ENCODE measurements around the gene ARHGAP24. TPM values are rescaled to one million over a fixed set of nuclear protein-coding genes. Genes with fewer than 3 reads are reported as not detected.

Gene ARHGAP24
- total and polyA plus RNA-seq, 2 of the 13 experiments (the other 11 are each of a cell fraction or from before 2014, with no cell fraction given) = 0.07 to 0.55 TPM

DNA sequence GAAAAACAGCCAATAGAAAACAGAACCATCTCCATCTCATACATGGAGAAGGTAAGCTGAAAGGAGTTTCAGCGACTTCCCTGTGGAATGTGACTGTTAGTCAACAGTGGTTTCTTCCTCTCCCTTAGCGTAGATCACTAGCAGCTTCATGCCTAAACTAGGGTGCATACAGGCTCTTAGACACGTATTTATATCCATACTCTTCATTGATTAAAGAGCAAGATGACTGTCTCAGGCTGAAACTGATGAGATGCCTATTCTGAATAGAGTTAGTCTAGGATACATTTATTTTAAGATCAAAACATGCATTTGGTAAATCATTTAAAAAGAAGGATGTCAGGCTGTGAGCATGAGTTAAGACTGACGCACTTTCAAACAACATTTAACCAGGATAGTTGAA, 423.3 kb downstream of the ARHGAP24 start:
- Histone ChIP-seq H3K4me3 (replicated peaks in 1 of 3; ENCODE audit: insufficient read depth in 1 of 3, low read depth in 2 of 3, low read length in 3 of 3) (no peak overlapping the region), H3K9me3 (ENCODE audit: low read length) (no peaks in the 10 kb centered on the region), H3K4me1 (ENCODE audit: insufficient read depth, low read length) (no peaks in the 10 kb centered on the region), H3K9ac (ENCODE audit: insufficient read depth, low read depth, low read length) (no peak overlapping the region), H3K79me2 (ENCODE audit: insufficient read depth, low read length) (no peaks in the 10 kb centered on the region), H3K27ac (ENCODE audit: extremely low read length, insufficient read depth, low read length) (no peak overlapping the region), H4K20me1 (ENCODE audit: insufficient read depth, low read length) (no peaks in the 10 kb centered on the region), H2AFZ (ENCODE audit: low read length) (no peak overlapping the region), H3K36me3 (replicated peaks in 1 of 2; ENCODE audit: control insufficient read depth in 1 of 2, insufficient read depth in 2 of 2, low read length in 2 of 2) (no peaks in the 10 kb centered on the region), H3K27me3 (ENCODE audit: control insufficient read depth in 1 of 2, insufficient read depth in 2 of 2, low read length in 2 of 2) (no peaks in the 10 kb centered on the region), H3K4me2 (ENCODE audit: low read depth, low read length) (no peak overlapping the region)
- ATAC-seq (no peak), FAIRE-seq (no peak), DNase-seq (ENCODE audit: low spot score) (no peak)
- intact Hi-C loops (cut with micrococcal nuclease; ENCODE audit: unreplicated experiment) = no loop called here
- in situ Hi-C loops (cut with HindIII; ENCODE audit: extremely low pct_ligation_motif_present, low pct_unique_long_range_greater_than_20kb) = no loop called here
- POLR2A ChIA-PET = no interaction called here
- no peak for TF ChIP-seq RELA (CRISPR knock-in tag; IDR thresholded peaks at IDR 0.05)
- TF ChIP-seq ZNF724P (CRISPR knock-in tag; IDR thresholded peaks at IDR 0.05; ENCODE audit: borderline replicate concordance) = no peak
- no peak for TF ChIP-seq MXI1 (IDR thresholded peaks at IDR 0.05; ENCODE audit: borderline replicate concordance, low read depth, low read length)
- TF ChIP-seq SRSF1 (optimal IDR thresholded peaks at IDR 0.05; ENCODE audit: low read depth, low read length) = no peak
- no peak for TF ChIP-seq HHEX (CRISPR knock-in tag; IDR thresholded peaks at IDR 0.05)
- TF ChIP-seq MTA3 (CRISPR knock-in tag; IDR thresholded peaks at IDR 0.05) = no peak
- TF ChIP-seq HOXA3 (CRISPR knock-in tag; IDR thresholded peaks at IDR 0.05) = no peak
- no peak for TF ChIP-seq ZNF549 (CRISPR knock-in tag; IDR thresholded peaks at IDR 0.05)
- TF ChIP-seq MED13 (CRISPR knock-in tag; IDR thresholded peaks at IDR 0.05) = no peak
- no peak for TF ChIP-seq ZNF678 (CRISPR knock-in tag; IDR thresholded peaks at IDR 0.05)
- TF ChIP-seq, protein P1, sequence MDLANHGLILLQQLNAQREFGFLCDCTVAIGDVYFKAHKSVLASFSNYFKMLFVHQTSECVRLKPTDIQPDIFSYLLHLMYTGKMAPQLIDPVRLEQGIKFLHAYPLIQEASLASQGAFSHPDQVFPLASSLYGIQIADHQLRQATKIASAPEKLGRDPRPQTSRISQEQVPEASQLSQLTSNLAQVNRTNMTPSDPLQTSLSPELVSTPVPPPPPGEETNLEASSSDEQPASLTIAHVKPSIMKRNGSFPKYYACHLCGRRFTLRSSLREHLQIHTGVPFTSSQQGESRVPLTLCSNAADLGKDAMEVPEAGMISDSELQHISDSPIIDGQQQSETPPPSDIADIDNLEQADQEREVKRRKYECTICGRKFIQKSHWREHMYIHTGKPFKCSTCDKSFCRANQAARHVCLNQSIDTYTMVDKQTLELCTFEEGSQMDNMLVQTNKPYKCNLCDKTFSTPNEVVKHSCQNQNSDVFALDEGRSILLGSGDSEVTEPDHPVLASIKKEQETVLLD (CRISPR knock-in tag; IDR thresholded peaks at IDR 0.05; ENCODE audit: low read depth) = no peak
- no peak for TF ChIP-seq DNMT1 (CRISPR knock-in tag; IDR thresholded peaks at IDR 0.05)
- TF ChIP-seq, protein P2, sequence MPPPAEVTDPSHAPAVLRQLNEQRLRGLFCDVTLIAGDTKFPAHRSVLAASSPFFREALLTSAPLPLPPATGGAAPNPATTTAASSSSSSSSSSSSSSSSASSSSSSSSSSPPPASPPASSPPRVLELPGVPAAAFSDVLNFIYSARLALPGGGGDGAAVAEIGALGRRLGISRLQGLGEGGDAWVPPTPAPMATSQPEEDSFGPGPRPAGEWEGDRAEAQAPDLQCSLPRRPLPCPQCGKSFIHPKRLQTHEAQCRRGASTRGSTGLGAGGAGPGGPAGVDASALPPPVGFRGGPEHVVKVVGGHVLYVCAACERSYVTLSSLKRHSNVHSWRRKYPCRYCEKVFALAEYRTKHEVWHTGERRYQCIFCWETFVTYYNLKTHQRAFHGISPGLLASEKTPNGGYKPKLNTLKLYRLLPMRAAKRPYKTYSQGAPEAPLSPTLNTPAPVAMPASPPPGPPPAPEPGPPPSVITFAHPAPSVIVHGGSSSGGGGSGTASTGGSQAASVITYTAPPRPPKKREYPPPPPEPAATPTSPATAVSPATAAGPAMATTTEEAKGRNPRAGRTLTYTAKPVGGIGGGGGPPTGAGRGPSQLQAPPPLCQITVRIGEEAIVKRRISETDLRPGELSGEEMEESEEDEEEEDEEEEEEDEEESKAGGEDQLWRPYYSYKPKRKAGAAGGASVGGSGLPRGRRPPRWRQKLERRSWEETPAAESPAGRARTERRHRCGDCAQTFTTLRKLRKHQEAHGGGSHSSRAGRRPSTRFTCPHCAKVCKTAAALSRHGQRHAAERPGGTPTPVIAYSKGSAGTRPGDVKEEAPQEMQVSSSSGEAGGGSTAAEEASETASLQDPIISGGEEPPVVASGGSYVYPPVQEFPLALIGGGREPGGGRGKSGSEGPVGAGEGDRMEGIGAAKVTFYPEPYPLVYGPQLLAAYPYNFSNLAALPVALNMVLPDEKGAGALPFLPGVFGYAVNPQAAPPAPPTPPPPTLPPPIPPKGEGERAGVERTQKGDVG (CRISPR knock-in tag; IDR thresholded peaks at IDR 0.05; ENCODE audit: borderline replicate concordance) = no peak
- TF ChIP-seq ZNF557 (CRISPR knock-in tag; IDR thresholded peaks at IDR 0.05) = no peak
- TF ChIP-seq MAFG (CRISPR knock-in tag; IDR thresholded peaks at IDR 0.05) = no peak
- TF ChIP-seq FOXJ3 (CRISPR knock-in tag; IDR thresholded peaks at IDR 0.05; ENCODE audit: borderline replicate concordance) = no peak
- no TSS peak for BruUV-seq (replicated peaks)
- CTCF ChIA-PET (ENCODE audit: low intra/inter-chr PET ratio, low total read pairs) = no interaction called here
- WGBS (ENCODE audit: low lambda C conversion rate) = 51% methylated on average over 4 of the region's 4 CpGs

All from HepG2 (cell line).